Measurements from ENCODE around the gene KIRREL3. TPM values are rescaled to one million over a fixed set of nuclear protein-coding genes. Genes with fewer than 3 reads are reported as not detected.

KIRREL3 gene
- total RNA-seq, 1 donor from 2014 or later = 0.82 TPM

- Mint-ChIP-seq H3K4me1 (no peaks in the 10 kb centered on the region), H3K4me3 (no peak overlapping the region), H3K27ac (ENCODE audit: unreplicated experiment) (no peak overlapping the region), H3K36me3 (ENCODE audit: low read depth) (no peaks in the 10 kb centered on the region), H3K9me3 (no peaks in the 10 kb centered on the region), H3K27me3 (ENCODE audit: low read depth) (peaks cover 3% of the 10 kb centered on the region)
- no peak for TF ChIP-seq CTCF (conservative IDR thresholded peaks at IDR 0.05)
- DNase-seq (ENCODE audit: low read depth, low spot score) = no peak
These were observed 39.0 kb upstream of the KIRREL3 start for GRCh38 chr11:127039591-127039990.

- Mint-ChIP-seq H3K9me3 (peaks cover 2% of the 10 kb centered on the region), H3K36me3 (ENCODE audit: low read depth) (no peaks in the 10 kb centered on the region), H3K27me3 (ENCODE audit: low read depth) (peaks cover 3% of the 10 kb centered on the region), H3K4me3 (no peak overlapping the region), H3K27ac (ENCODE audit: unreplicated experiment) (no peak overlapping the region), H3K4me1 (no peaks in the 10 kb centered on the region)
- DNase-seq (ENCODE audit: low read depth, low spot score) = no peak
- no peak for TF ChIP-seq CTCF (conservative IDR thresholded peaks at IDR 0.05)
These were observed 37.0 kb upstream of the KIRREL3 start for GRCh38 chr11:127037596-127037995.

- Mint-ChIP-seq H3K9me3 (peaks cover 3% of the 10 kb centered on the region), H3K27ac (ENCODE audit: unreplicated experiment) (no peak overlapping the region), H3K4me3 (no peak overlapping the region), H3K27me3 (ENCODE audit: low read depth) (peaks cover 3% of the 10 kb centered on the region), H3K4me1 (no peaks in the 10 kb centered on the region), H3K36me3 (ENCODE audit: low read depth) (no peaks in the 10 kb centered on the region)
- DNase-seq (ENCODE audit: low read depth, low spot score) = no peak
- TF ChIP-seq CTCF (conservative IDR thresholded peaks at IDR 0.05) = no peak
These were observed 36.4 kb upstream of the KIRREL3 start for GRCh38 chr11:127037001-127037400.

GRCh38 chr11:127035824-127036223 is 35.3 kb upstream of the KIRREL3 start:
- H3K9me3 Mint-ChIP-seq = peaks cover 3% of the 10 kb centered on the region
- no peaks in the 10 kb centered on the region for H3K36me3 Mint-ChIP-seq (ENCODE audit: low read depth)
- DNase-seq (ENCODE audit: low read depth, low spot score) = no peak
- no peaks in the 10 kb centered on the region for H3K4me1 Mint-ChIP-seq
- peaks cover 3% of the 10 kb centered on the region for H3K27me3 Mint-ChIP-seq (ENCODE audit: low read depth)
- no peak overlapping the region for H3K4me3 Mint-ChIP-seq
- TF ChIP-seq CTCF (conservative IDR thresholded peaks at IDR 0.05) = no peak
- no peak overlapping the region for H3K27ac Mint-ChIP-seq (ENCODE audit: unreplicated experiment)

GRCh38 chr11:127034973-127035372 is 34.4 kb upstream of the KIRREL3 start:
- Mint-ChIP-seq H3K27ac (ENCODE audit: unreplicated experiment) (no peak overlapping the region), H3K9me3 (peaks cover 3% of the 10 kb centered on the region), H3K4me1 (no peaks in the 10 kb centered on the region), H3K4me3 (no peak overlapping the region), H3K36me3 (ENCODE audit: low read depth) (no peaks in the 10 kb centered on the region), H3K27me3 (ENCODE audit: low read depth) (peaks cover 3% of the 10 kb centered on the region)
- no peak for DNase-seq (ENCODE audit: low read depth, low spot score)
- no peak for TF ChIP-seq CTCF (conservative IDR thresholded peaks at IDR 0.05)

GRCh38 chr11:127028648-127029047 is 28.1 kb upstream of the KIRREL3 start:
- Mint-ChIP-seq H3K27ac (ENCODE audit: unreplicated experiment) (no peak overlapping the region), H3K36me3 (ENCODE audit: low read depth) (no peaks in the 10 kb centered on the region), H3K4me3 (no peak overlapping the region), H3K9me3 (peaks cover 3% of the 10 kb centered on the region), H3K27me3 (ENCODE audit: low read depth) (no peaks in the 10 kb centered on the region), H3K4me1 (no peaks in the 10 kb centered on the region)
- TF ChIP-seq CTCF (conservative IDR thresholded peaks at IDR 0.05) = no peak
- no peak for DNase-seq (ENCODE audit: low read depth, low spot score)

Data from neural crest cell (in vitro differentiated cells).